Caco-2 (cell line): Measurements from ENCODE around the gene KHDRBS2. TPM values are rescaled to one million over a fixed set of nuclear protein-coding genes. Genes with fewer than 3 reads are reported as not detected.

ENCODE experiments used
- BruUV-seq: library from RNA; stranded (reverse); fragments of 400-500 nt; replicated peaks from 2 replicates; lab custom pipeline; 2021; lab: Mats Ljungman, UMichigan
- CTCF ChIA-PET: fragments of 300-600 bp; sonication (Branson Sonifier 250); formaldehyde crosslinking; loops from one replicate; lab custom pipeline; 2022; ENCODE audit warnings: antibody characterized with exemption; lab: Charles Lee
- POLR2A ChIA-PET: fragments of 300-600 bp; sonication (Branson Sonifier 250); formaldehyde crosslinking; loops from one replicate; lab custom pipeline; 2022; ENCODE audit warnings: antibody characterized with exemption; lab: Charles Lee
- DNase-seq, 2 experiments: peaks; one replicate each; pipeline versions ENCODE4 v3.0.0 to v3.0.0-alpha.2; 2020 to 2022
- H3K27me3 ChIP-seq: replicated peaks from 2 replicates; pipeline ENCODE4 v1.6.0; 2011; ENCODE audit warnings: low read length; ENCODE audit not compliant: control insufficient read depth, insufficient read depth
- H3K36me3 ChIP-seq: 2 replicates; pipeline ENCODE4 v1.5.1; 2011; ENCODE audit warnings: low read length; ENCODE audit not compliant: control insufficient read depth, insufficient read depth
- H3K4me1 ChIP-seq: fragments of 250-450 bp; sonication (Bioruptor Pico); 2 replicates; pipeline ENCODE4 v1.5.1; 2020; ENCODE audit warnings: mild to moderate bottlenecking
- H3K4me3 ChIP-seq: 2 replicates; pipeline ENCODE4 v1.5.1; 2011; ENCODE audit warnings: low read depth, mild to moderate bottlenecking, control low read depth, low read length
- H3K9me3 ChIP-seq: fragments of 250-450 bp; sonication (Bioruptor Pico); 2 replicates; pipeline ENCODE4 v1.5.1; 2020; ENCODE audit warnings: mild to moderate bottlenecking, moderate library complexity
- H3K27ac Mint-ChIP-seq: one replicate; pipeline ENCODE4 v1.8.0; 2022; ENCODE audit warnings: mixed read lengths; ENCODE audit not compliant: unreplicated experiment
- H3K27me3 Mint-ChIP-seq: one replicate; pipeline ENCODE4 v1.8.0; 2022; ENCODE audit warnings: mixed read lengths; ENCODE audit not compliant: insufficient read depth, unreplicated experiment
- H3K36me3 Mint-ChIP-seq: one replicate; pipeline ENCODE4 v1.8.0; 2022; ENCODE audit warnings: mild to moderate bottlenecking, mixed read lengths; ENCODE audit not compliant: insufficient read depth, unreplicated experiment
- H3K4me1 Mint-ChIP-seq: one replicate; pipeline ENCODE4 v1.8.0; 2022; ENCODE audit warnings: low read depth, mixed read lengths; ENCODE audit not compliant: unreplicated experiment
- H3K4me3 Mint-ChIP-seq: one replicate; pipeline ENCODE4 v1.8.0; 2022; ENCODE audit warnings: mild to moderate bottlenecking, moderate library complexity, mixed read lengths; ENCODE audit not compliant: unreplicated experiment
- H3K9me3 Mint-ChIP-seq: one replicate; pipeline ENCODE4 v1.8.0; 2022; ENCODE audit warnings: mixed read lengths; ENCODE audit not compliant: unreplicated experiment
- CTCF ChIP-seq, 2 experiments: fragments of 200-600 bp in 1 of 2; IDR thresholded peaks; 1 replicate in 1 of 2; 2 replicates in 1 of 2; pipeline versions ENCODE4 v1.5.1 to v1.8.0; 2011 to 2022; ENCODE audit warnings: antibody characterized with exemption in 1 of 2, control low read depth in 1 of 2, inconsistent platforms in 1 of 2, low read depth in 1 of 2, low read length in 1 of 2, mild to moderate bottlenecking in 1 of 2, moderate library complexity in 1 of 2; ENCODE audit not compliant: insufficient read depth in 1 of 2, severe bottlenecking in 1 of 2, unreplicated experiment in 1 of 2
- intact Hi-C: fragments of 100-400 bp; cut with micrococcal nuclease; formaldehyde crosslinking; loops from one replicate; pipeline ENCODE4 v1.10.0; 2022; ENCODE audit not compliant: unreplicated experiment
- total RNA-seq: library from RNA; stranded (reverse); gene quantifications from 2 replicates; pipeline ENCODE4 v1.2.3, GENCODE V29; 2022

The KHDRBS2 gene
- total RNA-seq, 1 experiment from 2014 or later = not detected

- CTCF ChIA-PET = no interaction called here
- no peaks in the 10 kb centered on the region for H3K9me3 ChIP-seq
Measured at GRCh38 chr6:61887423-61887822, 398.6 kb downstream of the KHDRBS2 start.

GRCh38 chr6:61886608-61887259 is 399.3 kb downstream of the KHDRBS2 start:
- intact Hi-C loops = loop anchor here (1.0 kb wide), 1 partner anchor 264 kb away; no protein-coding TSS in a partner anchor
- no peaks in the 10 kb centered on the region for H3K36me3 ChIP-seq
- no peak overlapping the region for H3K27ac Mint-ChIP-seq
- no TSS peak for BruUV-seq
- peak; percentile 16 to 24 for TF ChIP-seq CTCF (IDR thresholded peaks at IDR 0.05; ENCODE audit: insufficient read depth in 1 of 2, low read depth in 1 of 2, low read length in 1 of 2, severe bottlenecking in 1 of 2, unreplicated experiment in 1 of 2)
- POLR2A ChIA-PET = no interaction called here
- peaks cover 2% of the 10 kb centered on the region for H3K27me3 Mint-ChIP-seq
- no peaks in the 10 kb centered on the region for H3K9me3 Mint-ChIP-seq
- H3K36me3 Mint-ChIP-seq = no peaks in the 10 kb centered on the region
- no peak overlapping the region for H3K4me3 ChIP-seq
- H3K4me1 ChIP-seq = no peaks in the 10 kb centered on the region
- no peaks in the 10 kb centered on the region for H3K9me3 ChIP-seq
- H3K27me3 ChIP-seq = no peaks in the 10 kb centered on the region
- CTCF ChIA-PET = no interaction called here
- no peaks in the 10 kb centered on the region for H3K4me1 Mint-ChIP-seq
- no peak overlapping the region for H3K4me3 Mint-ChIP-seq
- no peak for DNase-seq

More at GRCh38 chr6:61887423-61887822, 398.6 kb downstream of the KHDRBS2 start:
- Mint-ChIP-seq H3K36me3 (no peaks in the 10 kb centered on the region), H3K4me1 (no peaks in the 10 kb centered on the region), H3K27me3 (peaks cover 2% of the 10 kb centered on the region), H3K4me3 (no peak overlapping the region), H3K27ac (no peak overlapping the region), H3K9me3 (no peaks in the 10 kb centered on the region)
- no TSS peak for BruUV-seq
- H3K4me3 ChIP-seq = no peak overlapping the region
- H3K36me3 ChIP-seq = no peaks in the 10 kb centered on the region
- no peak for DNase-seq
- no peaks in the 10 kb centered on the region for H3K27me3 ChIP-seq
- intact Hi-C loops = no loop called here
- no peak for TF ChIP-seq CTCF (IDR thresholded peaks at IDR 0.05; ENCODE audit: insufficient read depth in 1 of 2, low read depth in 1 of 2, low read length in 1 of 2, severe bottlenecking in 1 of 2, unreplicated experiment in 1 of 2)
- no peaks in the 10 kb centered on the region for H3K4me1 ChIP-seq
- POLR2A ChIA-PET = no interaction called here

- Histone ChIP-seq H3K4me3 (no peak overlapping the region), H3K4me1 (no peaks in the 10 kb centered on the region), H3K9me3 (no peaks in the 10 kb centered on the region), H3K36me3 (no peaks in the 10 kb centered on the region), H3K27me3 (no peaks in the 10 kb centered on the region)
- DNase-seq = no peak
- BruUV-seq = no TSS peak
- peaks cover 2% of the 10 kb centered on the region for H3K27me3 Mint-ChIP-seq
- no peaks in the 10 kb centered on the region for H3K36me3 Mint-ChIP-seq
- intact Hi-C loops = no loop called here
- no peak for TF ChIP-seq CTCF (IDR thresholded peaks at IDR 0.05; ENCODE audit: insufficient read depth in 1 of 2, low read depth in 1 of 2, low read length in 1 of 2, severe bottlenecking in 1 of 2, unreplicated experiment in 1 of 2)
- H3K4me1 Mint-ChIP-seq = no peaks in the 10 kb centered on the region
- ChIA-PET CTCF (no interaction called here), POLR2A (no interaction called here)
- H3K4me3 Mint-ChIP-seq = no peak overlapping the region
- no peak overlapping the region for H3K27ac Mint-ChIP-seq
- H3K9me3 Mint-ChIP-seq = no peaks in the 10 kb centered on the region
Measured at GRCh38 chr6:61869632-61870400, 416.2 kb downstream of the KHDRBS2 start.
